HCT116 (cell line): ENCODE measurements around the gene OSTM1. TPM values are rescaled to one million over a fixed set of nuclear protein-coding genes. Genes with fewer than 3 reads are reported as not detected.

ENCODE experiments used
- ATAC-seq: fragments of 200-7000 bp; cut with Tn5 transposase; 2 replicates; pipeline ENCODE4 v1.9.1; 2020; ENCODE audit warnings: mild to moderate bottlenecking, moderate library complexity
- BruUV-seq: library from RNA; stranded (reverse); fragments of 400-500 nt; replicated peaks from 2 replicates; lab custom pipeline; 2021; lab: Mats Ljungman, UMichigan
- CTCF ChIA-PET: fragments of 300-600 bp; sonication (Branson Sonifier 250); formaldehyde crosslinking; loops from one replicate; lab custom pipeline; 2021; ENCODE audit warnings: antibody characterized with exemption; lab: Charles Lee
- POLR2A ChIA-PET: fragments of 300-600, 350-600 bp; sonication (Branson Sonifier 250); formaldehyde crosslinking; loops from one replicate; lab custom pipeline; 2021; ENCODE audit warnings: antibody characterized with exemption; lab: Charles Lee
- RAD21 ChIA-PET, 2 experiments: fragments of 300-600 bp; sonication (Branson Sonifier 250); formaldehyde crosslinking; loops; one replicate each; lab custom pipeline; 2023; ENCODE audit warnings: low total read pairs in 2 of 2; ENCODE audit not compliant: uncharacterized antibody in 2 of 2, unreplicated experiment in 2 of 2, low non-redundant PET in 1 of 2; lab: Charles Lee
- DNase-seq: peaks from one replicate; pipeline ENCODE4 v3.0.0-alpha.2; 2010; ENCODE audit warnings: low read depth, low spot score
- H2AFZ ChIP-seq: fragments of 200-600 bp; shearing (Covaris generic), sonication (generic); 2 replicates; pipeline ENCODE4 v1.6.1; 2017; ENCODE audit warnings: low read depth, mixed run types, mixed read lengths, antibody characterized with exemption, low read length; ENCODE audit not compliant: poor library complexity, severe bottlenecking
- H3K27ac ChIP-seq: 2 replicates; pipeline ENCODE4 v1.5.1; 2012; ENCODE audit warnings: low read depth, low read length
- H3K27me3 ChIP-seq: fragments of 200-600 bp; sonication (generic); 2 replicates; pipeline ENCODE4 v1.6.1; 2016; ENCODE audit warnings: mixed run types, low read length, mixed read lengths; ENCODE audit not compliant: insufficient read depth
- H3K36me3 ChIP-seq, 2 experiments: fragments of 200-500 bp in 1 of 2; fragments of 200-600 bp in 1 of 2; sonication (Bioruptor generic) in 1 of 2; sonication (generic) in 1 of 2; 2 replicates each; pipeline versions ENCODE4 v1.5.1 to v1.6.1; 2014 to 2016; ENCODE audit warnings: low read length in 2 of 2, inconsistent platforms in 1 of 2, mixed read lengths in 1 of 2, mixed run types in 1 of 2; ENCODE audit not compliant: insufficient read depth in 2 of 2, control insufficient read depth in 1 of 2
- H3K4me1 ChIP-seq, 2 experiments: fragments of 200-600 bp in 1 of 2; sonication (generic) in 1 of 2; 2 replicates each; pipeline versions ENCODE4 v1.5.1 to v1.6.1; 2012 to 2017; ENCODE audit warnings: low read length in 2 of 2, inconsistent platforms in 1 of 2, mild to moderate bottlenecking in 1 of 2, mixed read lengths in 1 of 2, mixed run types in 1 of 2, moderate library complexity in 1 of 2; ENCODE audit not compliant: insufficient read depth in 2 of 2, control insufficient read depth in 1 of 2
- H3K4me2 ChIP-seq: fragments of 200-600 bp; sonication (generic); 2 replicates; pipeline ENCODE4 v1.6.1; 2017; ENCODE audit warnings: mixed run types, low read length, mixed read lengths
- H3K4me3 ChIP-seq, 2 experiments: fragments of 200-600 bp in 1 of 2; sonication (generic) in 1 of 2; replicated peaks in 1 of 2; 2 replicates each; pipeline ENCODE4 v1.5.1; 2011 to 2016; ENCODE audit warnings: low read length in 2 of 2, control low read depth in 1 of 2, low read depth in 1 of 2, mild to moderate bottlenecking in 1 of 2, mixed read lengths in 1 of 2, mixed run types in 1 of 2
- H3K79me2 ChIP-seq: fragments of 200-600 bp; sonication (generic); 2 replicates; pipeline ENCODE4 v1.6.1; 2017; ENCODE audit warnings: mild to moderate bottlenecking, mixed run types, low read length, moderate library complexity, mixed read lengths; ENCODE audit not compliant: insufficient read depth
- H3K9ac ChIP-seq: fragments of 200-600 bp; sonication (generic); 2 replicates; pipeline ENCODE4 v1.6.1; 2016; ENCODE audit warnings: low read length, mixed read lengths
- H3K9me2 ChIP-seq: fragments of 200-600 bp; sonication (generic), shearing (Covaris generic); 2 replicates; pipeline ENCODE4 v1.6.1; 2017; ENCODE audit warnings: mixed run types, mild to moderate bottlenecking, moderate library complexity; ENCODE audit not compliant: insufficient read depth
- H3K9me3 ChIP-seq, 2 experiments: fragments of 200-500 bp in 1 of 2; fragments of 200-600 bp in 1 of 2; sonication (Bioruptor generic) in 1 of 2; sonication (generic) in 1 of 2; 2 replicates each; pipeline ENCODE4 v1.6.1; 2014 to 2017; ENCODE audit warnings: low read length in 2 of 2, mixed read lengths in 2 of 2, inconsistent platforms in 1 of 2, low read depth in 1 of 2, mild to moderate bottlenecking in 1 of 2, mixed run types in 1 of 2, moderate library complexity in 1 of 2; ENCODE audit not compliant: control insufficient read depth in 1 of 2, insufficient read depth in 1 of 2
- H4K20me1 ChIP-seq: fragments of 200-600 bp; sonication (generic), shearing (Covaris generic); 2 replicates; pipeline ENCODE4 v1.6.1; 2017; ENCODE audit warnings: mixed run types, mild to moderate bottlenecking, moderate library complexity; ENCODE audit not compliant: insufficient read depth
- ATF3 ChIP-seq: IDR thresholded peaks from 2 replicates; pipeline ENCODE4 v1.6.1; 2012
- CEBPB ChIP-seq: IDR thresholded peaks from 2 replicates; pipeline ENCODE4 v1.6.1; 2012; ENCODE audit warnings: low read depth
- CTCF ChIP-seq, 3 experiments: fragments of 200-600 bp in 1 of 3; sonication (generic) in 1 of 3; IDR thresholded peaks in 2 of 3; conservative IDR thresholded peaks in 1 of 3; 2 replicates each; pipeline ENCODE4 v1.5.1; 2012 to 2017; ENCODE audit warnings: low read depth in 2 of 3, low read length in 2 of 3, antibody characterized with exemption in 1 of 3, borderline replicate concordance in 1 of 3, control low read depth in 1 of 3, mild to moderate bottlenecking in 1 of 3, mixed read lengths in 1 of 3, mixed run types in 1 of 3, moderate library complexity in 1 of 3; ENCODE audit not compliant: insufficient read depth in 1 of 3
- EGR1 ChIP-seq: IDR thresholded peaks from 2 replicates; pipeline ENCODE4 v1.6.1; 2012; ENCODE audit warnings: low read depth
- ELF1 ChIP-seq: IDR thresholded peaks from 2 replicates; pipeline ENCODE4 v1.6.1; 2012; ENCODE audit warnings: low read depth, borderline replicate concordance
- EZH2 ChIP-seq: fragments of 200-600 bp; sonication (generic); IDR thresholded peaks from 2 replicates; pipeline ENCODE4 v1.6.1; 2017; ENCODE audit warnings: antibody characterized with exemption, mixed run types
- EZH2phosphoT487 ChIP-seq: fragments of 200-600 bp; IDR thresholded peaks from 2 replicates; pipeline ENCODE4 v1.6.1; 2018; ENCODE audit warnings: antibody characterized with exemption, borderline replicate concordance
- JUND ChIP-seq: IDR thresholded peaks from 2 replicates; pipeline ENCODE4 v1.6.1; 2012
- MAX ChIP-seq: IDR thresholded peaks from 2 replicates; pipeline ENCODE4 v1.6.1; 2012
- POLR2A ChIP-seq: IDR thresholded peaks from 2 replicates; pipeline ENCODE4 v1.7.0; 2011; ENCODE audit warnings: borderline replicate concordance; ENCODE audit not compliant: insufficient read depth, insufficient read length; ENCODE audit errors: extremely low read depth
- POLR2AphosphoS5 ChIP-seq: IDR thresholded peaks from 2 replicates; pipeline ENCODE4 v1.6.1; 2011; ENCODE audit warnings: mild to moderate bottlenecking, low read depth, low read length, moderate library complexity
- RAD21 ChIP-seq: IDR thresholded peaks from 2 replicates; pipeline ENCODE4 v1.6.1; 2012; ENCODE audit warnings: low read depth, mild to moderate bottlenecking
- REST ChIP-seq: IDR thresholded peaks from 2 replicates; pipeline ENCODE4 v1.6.1; 2012; ENCODE audit warnings: low read depth
- SIN3A ChIP-seq: IDR thresholded peaks from 2 replicates; pipeline ENCODE4 v1.6.1; 2012; ENCODE audit warnings: low read depth
- SP1 ChIP-seq: IDR thresholded peaks from 2 replicates; pipeline ENCODE4 v1.6.1; 2012; ENCODE audit warnings: low read depth
- TCF7L2 ChIP-seq: IDR thresholded peaks from 2 replicates; pipeline ENCODE4 v1.7.0; 2011; ENCODE audit warnings: borderline replicate concordance, inconsistent platforms; ENCODE audit not compliant: insufficient read depth, insufficient read length; ENCODE audit errors: extremely low read depth
- YY1 ChIP-seq: IDR thresholded peaks from 2 replicates; pipeline ENCODE4 v1.6.1; 2011; ENCODE audit warnings: low read length, low read depth, moderate library complexity, mild to moderate bottlenecking; ENCODE audit not compliant: insufficient replicate concordance; ENCODE audit errors: extremely low read depth
- ZBTB33 ChIP-seq: IDR thresholded peaks from 2 replicates; pipeline ENCODE4 v1.6.1; 2011; ENCODE audit warnings: mild to moderate bottlenecking, low read length, moderate library complexity; ENCODE audit not compliant: insufficient replicate concordance; ENCODE audit errors: extremely low read depth
- ZNF274 ChIP-seq: fragments of 200-500 bp; sonication (Bioruptor generic); IDR thresholded peaks from 2 replicates; pipeline ENCODE4 v1.6.1; 2014; ENCODE audit warnings: mild to moderate bottlenecking, low read depth, low read length, inconsistent platforms
- intact Hi-C: fragments of 100-400 bp; cut with micrococcal nuclease; formaldehyde crosslinking; loops from 2 replicates; pipeline ENCODE4 v1.10.0; 2022
- total RNA-seq: library from RNA; stranded (reverse); gene quantifications from one replicate; pipeline ENCODE4 v1.2.1, GENCODE V29; 2021; ENCODE audit not compliant: unreplicated experiment

The OSTM1 gene
- total RNA-seq, 1 experiment from 2014 or later, result 11.2 TPM

- TF ChIP-seq CTCF (IDR thresholded peaks at IDR 0.05 in 2 of 3, conservative IDR thresholded peaks at IDR 0.05 in 1 of 3; ENCODE audit: borderline replicate concordance in 1 of 3, insufficient read depth in 1 of 3, low read depth in 2 of 3, low read length in 2 of 3), result no peak
Measured at GRCh38 chr6:108121612-108122011, 47.1 kb upstream of the OSTM1 start (continued).

- no peaks in the 10 kb centered on the region for H3K9me2 ChIP-seq
- DNase-seq (no peak), ATAC-seq (no peak)
- intact Hi-C loops, result no loop called here
- no peak overlapping the region for H2AFZ ChIP-seq
- no peaks in the 10 kb centered on the region for H4K20me1 ChIP-seq
- CTCF ChIA-PET, result no interaction called here
- TF ChIP-seq ZBTB33, result no peak
- no peak for TF ChIP-seq EZH2phosphoT487
- no peak for TF ChIP-seq JUND
- TF ChIP-seq MAX, result no peak
- no peak for TF ChIP-seq RAD21
- no peak for TF ChIP-seq POLR2AphosphoS5
- TF ChIP-seq SIN3A, result no peak
- no peak for TF ChIP-seq EZH2
- TF ChIP-seq ZNF274, result no peak
- TF ChIP-seq ELF1, result no peak
- TF ChIP-seq EGR1, result no peak
- TF ChIP-seq ATF3, result no peak
- no peak for TF ChIP-seq REST
- TF ChIP-seq YY1, result no peak
- TF ChIP-seq SP1, result no peak
- TF ChIP-seq CEBPB, result no peak
- TF ChIP-seq POLR2A, result no peak
- no peak for TF ChIP-seq TCF7L2
- no peaks in the 10 kb centered on the region for H3K79me2 ChIP-seq
- H3K4me2 ChIP-seq, result no peak overlapping the region
- H3K9ac ChIP-seq, result no peak overlapping the region
- BruUV-seq, result no TSS peak
- H3K27me3 ChIP-seq, result no peaks in the 10 kb centered on the region
- H3K4me1 ChIP-seq, result no peaks in the 10 kb centered on the region
- no peaks in the 10 kb centered on the region for H3K36me3 ChIP-seq
- no peak overlapping the region for H3K4me3 ChIP-seq
- no peaks in the 10 kb centered on the region for H3K9me3 ChIP-seq
- POLR2A ChIA-PET, result no interaction called here
- RAD21 ChIA-PET, result no interaction called here
- no peak overlapping the region for H3K27ac ChIP-seq
Measured at GRCh38 chr6:108120311-108120710, 45.8 kb upstream of the OSTM1 start.
